ENCODE data around the gene KLHL29. TPM values are rescaled to one million over a fixed set of nuclear protein-coding genes. Genes with fewer than 3 reads are reported as not detected.

Gene KLHL29
- total RNA-seq, 1 donor from 2014 or later: 3.8 TPM

DNA sequence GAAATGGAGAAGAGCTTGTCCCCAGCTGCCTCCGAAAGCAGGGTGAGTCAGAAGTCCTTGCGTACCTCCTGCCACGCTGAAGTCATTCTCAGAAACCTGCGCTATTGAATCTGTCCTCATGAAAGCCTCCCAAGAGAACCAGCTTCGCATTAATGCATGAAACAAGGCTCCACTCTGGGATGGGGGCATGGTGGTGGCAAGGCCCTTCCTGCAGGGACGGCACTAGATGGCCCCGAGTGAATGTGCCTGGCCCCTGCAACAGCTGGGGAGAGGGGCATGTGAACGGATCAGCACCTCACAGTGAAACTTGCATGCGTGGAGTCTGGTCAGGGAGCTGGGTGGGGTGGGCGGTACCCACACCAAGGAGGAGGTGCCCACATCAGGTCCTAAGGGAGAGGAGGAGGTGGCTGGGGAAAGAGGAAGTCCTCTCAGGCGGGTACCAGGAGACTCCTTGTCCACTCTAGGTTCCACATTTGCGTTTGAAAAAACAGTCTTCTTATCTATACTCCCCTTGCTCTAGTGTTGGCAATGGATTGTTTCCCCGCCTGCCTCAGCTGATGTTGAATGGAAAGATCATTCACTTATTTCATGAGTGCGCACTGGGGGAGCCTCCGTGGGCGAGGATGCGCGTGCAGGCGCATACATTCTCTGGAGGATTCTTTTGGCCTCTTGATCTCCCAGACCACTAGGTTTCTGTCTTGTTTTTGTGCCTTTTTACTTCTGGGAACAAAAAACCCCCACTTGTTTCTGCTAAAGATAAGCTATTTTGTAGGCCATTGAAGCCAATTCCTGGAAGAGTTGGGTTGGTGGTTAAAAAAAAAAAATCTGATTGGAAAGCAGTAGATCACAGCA, 104.7 kb downstream of the KLHL29 start:
- peak; percentile 79 for DNase-seq
- intact Hi-C loops (cut with micrococcal nuclease): loop anchor here (1.0 to 5.0 kb wide), 4 partner anchors 8 to 109 kb away; no protein-coding TSS in a partner anchor
- peaks cover 6% of the 10 kb centered on the region for H3K27me3 Mint-ChIP-seq
- no peaks in the 10 kb centered on the region for H3K36me3 Mint-ChIP-seq (ENCODE audit: low read depth)
- no peaks in the 10 kb centered on the region for H3K9me3 Mint-ChIP-seq
- peak overlapping the region; percentile 73 for H3K4me3 Mint-ChIP-seq
- H3K4me1 Mint-ChIP-seq: peaks cover 56% of the 10 kb centered on the region
- peak overlapping the region; percentile 81 for H3K27ac Mint-ChIP-seq

DNA sequence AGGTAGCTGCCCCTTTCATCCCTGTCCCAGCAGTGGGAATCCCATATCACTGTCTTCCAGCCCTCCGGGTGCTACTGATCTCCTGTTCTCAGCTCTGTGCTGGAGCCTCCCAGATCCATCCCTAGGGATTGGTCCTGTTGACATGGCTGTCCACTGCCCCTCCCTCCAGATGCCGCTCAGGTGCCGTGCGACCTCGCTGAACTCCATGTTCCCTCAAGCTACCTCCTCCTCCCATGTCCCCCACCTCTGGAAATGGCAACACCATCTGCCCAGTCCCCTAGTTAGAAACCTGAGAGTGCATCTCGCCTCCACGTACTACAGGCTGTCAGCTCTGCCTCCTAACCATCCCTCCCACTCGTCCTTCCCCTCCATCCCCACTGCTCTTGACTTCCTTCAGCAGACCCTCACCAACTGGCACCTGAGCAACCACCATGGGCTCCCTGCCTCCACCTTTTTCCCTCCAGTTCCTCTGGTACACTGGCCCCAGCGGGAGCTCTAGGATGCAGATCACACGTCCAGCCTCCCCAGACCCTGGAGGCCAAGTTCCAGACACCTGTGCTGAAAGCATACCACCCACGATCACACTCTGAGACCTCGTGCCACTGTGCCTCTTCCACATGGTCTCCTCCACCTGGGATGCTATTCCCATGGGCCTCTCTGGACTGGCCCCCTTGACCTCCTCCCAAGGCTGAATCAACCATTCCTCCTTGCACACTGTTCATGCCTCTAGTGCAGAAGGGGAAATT, 106.8 kb downstream of the KLHL29 start:
- Mint-ChIP-seq H3K4me3 (no peak overlapping the region), H3K27ac (no peak overlapping the region), H3K27me3 (peaks cover 3% of the 10 kb centered on the region), H3K36me3 (ENCODE audit: low read depth) (peaks cover 2% of the 10 kb centered on the region), H3K4me1 (peaks cover 65% of the 10 kb centered on the region), H3K9me3 (no peaks in the 10 kb centered on the region)
- intact Hi-C loops (cut with micrococcal nuclease): no loop called here
- no peak for DNase-seq

DNA sequence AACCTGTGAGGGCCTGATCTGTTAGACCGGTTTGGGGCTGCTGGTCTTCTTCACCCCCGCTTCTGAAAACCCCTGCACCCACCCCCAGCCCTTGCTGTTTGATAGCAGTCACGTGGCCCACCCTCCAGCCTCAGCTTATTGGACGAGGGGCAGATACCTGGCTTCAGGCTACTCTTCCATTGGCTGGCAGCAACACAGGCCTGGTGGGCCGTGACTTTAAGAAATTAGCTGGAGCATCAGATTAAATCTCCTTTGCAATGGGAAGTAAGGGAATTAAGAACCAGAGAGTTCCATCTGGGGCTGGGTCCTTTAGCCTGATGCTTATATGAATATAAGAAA, 107.3 kb downstream of the KLHL29 start:
- Mint-ChIP-seq H3K27ac (peak overlapping the region; percentile 26), H3K27me3 (peaks cover 5% of the 10 kb centered on the region), H3K4me3 (no peak overlapping the region), H3K36me3 (ENCODE audit: low read depth) (peaks cover 2% of the 10 kb centered on the region), H3K9me3 (no peaks in the 10 kb centered on the region), H3K4me1 (peaks cover 66% of the 10 kb centered on the region)
- intact Hi-C loops (cut with micrococcal nuclease): no loop called here
- no peak for DNase-seq

- H3K27ac Mint-ChIP-seq: peak overlapping the region; percentile 26
- no peaks in the 10 kb centered on the region for H3K9me3 Mint-ChIP-seq
These were observed 107.9 kb downstream of the KLHL29 start for GRCh38 chr2:23492921-23493320.

DNA sequence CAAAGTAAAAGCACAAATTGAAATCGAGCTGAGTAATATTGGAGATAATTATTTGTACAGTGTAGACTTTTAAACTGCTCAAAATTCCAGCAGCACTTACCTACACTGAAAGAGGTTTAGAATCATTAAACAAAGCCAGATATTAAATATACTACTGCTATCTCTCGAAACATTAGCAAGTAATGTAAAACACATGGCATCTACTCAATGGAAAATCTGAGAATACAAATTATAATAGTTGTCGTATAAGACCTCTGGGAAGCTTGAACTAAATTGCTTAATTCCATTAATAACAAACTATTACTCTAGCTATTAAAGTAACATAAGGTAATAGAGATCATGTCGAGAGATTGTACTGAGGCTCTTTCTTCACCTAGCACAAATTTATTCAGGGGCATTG, 108.9 kb downstream of the KLHL29 start:
- intact Hi-C loops (cut with micrococcal nuclease): no loop called here
- Mint-ChIP-seq H3K27me3 (peaks cover 7% of the 10 kb centered on the region), H3K27ac (no peak overlapping the region), H3K4me1 (peaks cover 58% of the 10 kb centered on the region), H3K9me3 (no peaks in the 10 kb centered on the region), H3K4me3 (no peak overlapping the region), H3K36me3 (ENCODE audit: low read depth) (peaks cover 2% of the 10 kb centered on the region)
- DNase-seq: no peak

More at GRCh38 chr2:23492921-23493320, 107.9 kb downstream of the KLHL29 start:
- H3K36me3 Mint-ChIP-seq (ENCODE audit: low read depth): peaks cover 2% of the 10 kb centered on the region
- peaks cover 66% of the 10 kb centered on the region for H3K4me1 Mint-ChIP-seq
- intact Hi-C loops (cut with micrococcal nuclease): no loop called here
- H3K4me3 Mint-ChIP-seq: no peak overlapping the region
- peaks cover 7% of the 10 kb centered on the region for H3K27me3 Mint-ChIP-seq
- no peak for DNase-seq

DNA sequence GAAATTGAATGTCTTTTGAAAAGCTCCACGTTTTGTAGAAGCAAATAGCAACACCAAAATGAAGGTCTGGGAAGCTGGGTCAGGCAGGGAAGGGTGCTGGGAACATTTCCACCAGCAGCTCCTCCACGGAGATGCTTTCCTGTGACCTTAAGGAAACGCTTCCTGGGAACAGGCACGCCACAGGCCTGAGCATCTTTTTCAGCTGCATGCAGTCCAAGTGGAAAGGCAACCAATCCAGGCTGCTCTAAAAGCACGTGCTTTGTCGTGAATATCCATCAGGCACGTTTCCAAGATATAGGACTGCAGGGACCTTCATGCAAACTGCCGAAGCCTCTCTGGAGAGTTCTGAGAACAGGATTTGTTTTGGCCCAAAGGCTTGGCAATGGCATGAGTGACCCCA, 109.3 kb downstream of the KLHL29 start:
- DNase-seq: no peak
- Mint-ChIP-seq H3K9me3 (no peaks in the 10 kb centered on the region), H3K4me1 (peaks cover 58% of the 10 kb centered on the region), H3K4me3 (no peak overlapping the region), H3K36me3 (ENCODE audit: low read depth) (peaks cover 2% of the 10 kb centered on the region), H3K27ac (no peak overlapping the region), H3K27me3 (peaks cover 8% of the 10 kb centered on the region)
- intact Hi-C loops (cut with micrococcal nuclease): no loop called here

- H3K4me3 Mint-ChIP-seq: no peak overlapping the region
- H3K27ac Mint-ChIP-seq: no peak overlapping the region
- no peaks in the 10 kb centered on the region for H3K9me3 Mint-ChIP-seq
- DNase-seq: no peak
- peaks cover 46% of the 10 kb centered on the region for H3K4me1 Mint-ChIP-seq
- peaks cover 15% of the 10 kb centered on the region for H3K27me3 Mint-ChIP-seq
- peaks cover 2% of the 10 kb centered on the region for H3K36me3 Mint-ChIP-seq (ENCODE audit: low read depth)
- intact Hi-C loops (cut with micrococcal nuclease): loop anchor here (2.0 kb wide), 1 partner anchor 37 kb away; no protein-coding TSS in a partner anchor
These were observed 110.7 kb downstream of the KLHL29 start for GRCh38 chr2:23495661-23496114.

DNA sequence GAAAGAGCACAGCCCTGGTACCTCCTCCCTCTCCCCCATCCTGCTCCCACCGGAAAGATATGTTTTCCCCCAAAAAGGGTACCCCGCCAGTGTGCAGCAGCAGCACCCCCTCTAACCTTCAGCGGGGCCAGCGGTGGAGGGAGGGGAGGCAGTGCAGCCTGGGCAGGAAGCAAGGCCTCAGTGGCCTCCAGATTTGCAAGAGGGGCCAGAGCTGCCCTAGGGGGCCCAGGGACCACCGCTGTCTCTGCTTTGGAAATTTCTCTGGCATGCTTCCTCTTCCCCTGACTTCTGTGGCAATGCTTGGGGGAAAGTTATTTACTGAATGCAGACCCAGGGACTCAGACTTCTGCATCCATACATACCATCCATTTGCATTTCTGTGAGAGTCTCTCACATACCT, 111.5 kb downstream of the KLHL29 start:
- no peak for DNase-seq
- H3K4me1 Mint-ChIP-seq: peaks cover 40% of the 10 kb centered on the region
- peaks cover 2% of the 10 kb centered on the region for H3K36me3 Mint-ChIP-seq (ENCODE audit: low read depth)
- peaks cover 15% of the 10 kb centered on the region for H3K27me3 Mint-ChIP-seq
- H3K27ac Mint-ChIP-seq: peak overlapping the region; percentile 17
- peak overlapping the region; percentile 61 for H3K4me3 Mint-ChIP-seq
- intact Hi-C loops (cut with micrococcal nuclease): loop anchor here (2.0 kb wide), 1 partner anchor 36 kb away; no protein-coding TSS in a partner anchor
- H3K9me3 Mint-ChIP-seq: no peaks in the 10 kb centered on the region

DNA sequence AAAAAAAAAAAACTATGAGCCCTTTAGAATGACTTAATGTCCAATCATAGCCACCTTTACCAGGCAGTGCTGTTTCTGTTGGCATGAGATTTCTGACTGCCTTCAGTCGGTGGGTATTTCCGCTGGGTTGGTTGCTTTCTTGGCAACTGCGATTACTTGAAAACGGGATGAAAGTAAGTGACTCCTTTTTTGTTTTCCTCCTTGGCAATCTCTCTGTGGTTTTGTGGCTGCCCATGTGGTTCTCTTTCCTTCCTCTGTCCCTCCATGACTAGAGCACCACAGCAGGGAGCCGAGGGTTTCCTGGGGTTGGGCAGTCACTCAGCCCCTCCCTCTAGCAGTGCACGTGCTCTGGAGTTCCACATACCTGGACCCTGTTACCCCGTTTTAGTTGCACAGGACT, 112.1 kb downstream of the KLHL29 start:
- Mint-ChIP-seq H3K27ac (peak overlapping the region; percentile 74), H3K36me3 (ENCODE audit: low read depth) (peaks cover 2% of the 10 kb centered on the region), H3K4me3 (peak overlapping the region; percentile 61), H3K27me3 (peaks cover 15% of the 10 kb centered on the region), H3K4me1 (peaks cover 34% of the 10 kb centered on the region), H3K9me3 (no peaks in the 10 kb centered on the region)
- DNase-seq: peak; percentile 82
- intact Hi-C loops (cut with micrococcal nuclease): loop anchor here (1.0 to 2.0 kb wide), 2 partner anchors 8 to 36 kb away; no protein-coding TSS in a partner anchor

DNA sequence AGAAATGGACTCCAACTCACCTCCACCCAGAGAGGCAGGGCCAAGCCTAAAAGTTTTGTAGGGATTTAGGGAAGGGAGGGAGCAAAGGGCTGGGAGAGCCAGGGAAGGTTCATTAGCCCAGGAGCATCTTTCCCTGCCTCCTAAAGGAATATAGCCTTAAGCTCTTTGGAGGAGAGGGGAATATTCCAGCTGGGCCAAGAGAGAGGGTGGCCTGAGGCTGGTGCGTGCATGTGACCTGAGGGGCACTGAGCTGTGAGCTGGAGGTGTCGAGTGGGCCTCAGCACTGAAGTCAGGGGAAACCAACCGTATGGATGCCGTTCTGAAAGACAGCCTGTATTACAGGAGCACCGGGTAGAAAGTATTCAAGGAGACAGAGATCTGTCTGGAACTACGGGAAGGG, 112.6 kb downstream of the KLHL29 start:
- H3K4me1 Mint-ChIP-seq: peaks cover 29% of the 10 kb centered on the region
- H3K4me3 Mint-ChIP-seq: peak overlapping the region; percentile 61

GRCh38 chr2:23498943-23499342, 114.0 kb downstream of the KLHL29 start:
- no peak overlapping the region for H3K4me3 Mint-ChIP-seq
- peaks cover 15% of the 10 kb centered on the region for H3K27me3 Mint-ChIP-seq
- intact Hi-C loops (cut with micrococcal nuclease): no loop called here
- H3K4me1 Mint-ChIP-seq: peaks cover 27% of the 10 kb centered on the region
- H3K27ac Mint-ChIP-seq: no peak overlapping the region
- DNase-seq: no peak
- no peaks in the 10 kb centered on the region for H3K9me3 Mint-ChIP-seq
- peaks cover 2% of the 10 kb centered on the region for H3K36me3 Mint-ChIP-seq (ENCODE audit: low read depth)

More for the DNA sequence above, 112.6 kb downstream of the KLHL29 start:
- no peak for DNase-seq
- H3K9me3 Mint-ChIP-seq: no peaks in the 10 kb centered on the region
- H3K36me3 Mint-ChIP-seq (ENCODE audit: low read depth): peaks cover 2% of the 10 kb centered on the region
- intact Hi-C loops (cut with micrococcal nuclease): loop anchor here (1.0 to 2.0 kb wide), 2 partner anchors 8 to 35 kb away; no protein-coding TSS in a partner anchor
- H3K27ac Mint-ChIP-seq: no peak overlapping the region
- peaks cover 15% of the 10 kb centered on the region for H3K27me3 Mint-ChIP-seq

DNA sequence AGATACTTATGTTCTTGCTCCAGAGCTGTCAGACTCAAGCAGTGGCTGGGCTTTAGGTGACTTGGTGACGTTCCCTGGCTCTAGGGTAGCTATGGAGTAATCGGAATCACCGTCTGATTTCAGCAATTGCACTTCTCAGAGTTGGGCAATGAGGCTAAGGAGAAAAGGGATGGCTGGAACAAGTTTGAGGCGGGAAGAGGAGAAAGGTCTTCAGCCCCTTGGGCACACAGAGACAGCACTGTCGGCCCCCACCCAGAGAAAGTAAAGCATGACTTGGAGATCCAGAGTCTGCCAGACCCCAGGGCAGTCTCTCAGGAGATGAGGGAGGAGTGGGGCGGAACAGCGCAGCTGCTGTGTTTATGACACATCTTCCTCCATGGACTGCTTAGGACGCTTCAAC, 114.5 kb downstream of the KLHL29 start:
- Mint-ChIP-seq H3K27me3 (peaks cover 15% of the 10 kb centered on the region), H3K36me3 (ENCODE audit: low read depth) (peaks cover 2% of the 10 kb centered on the region), H3K4me3 (no peak overlapping the region), H3K9me3 (no peaks in the 10 kb centered on the region), H3K4me1 (peaks cover 27% of the 10 kb centered on the region), H3K27ac (no peak overlapping the region)
- DNase-seq: no peak
- intact Hi-C loops (cut with micrococcal nuclease): no loop called here

- Mint-ChIP-seq H3K27ac (no peak overlapping the region), H3K36me3 (ENCODE audit: low read depth) (peaks cover under 1% of the 10 kb centered on the region), H3K4me3 (no peak overlapping the region), H3K27me3 (peaks cover 12% of the 10 kb centered on the region), H3K4me1 (peaks cover 25% of the 10 kb centered on the region), H3K9me3 (no peaks in the 10 kb centered on the region)
- intact Hi-C loops (cut with micrococcal nuclease): no loop called here
- DNase-seq: no peak
These were observed 115.9 kb downstream of the KLHL29 start for GRCh38 chr2:23500836-23501235.

DNA sequence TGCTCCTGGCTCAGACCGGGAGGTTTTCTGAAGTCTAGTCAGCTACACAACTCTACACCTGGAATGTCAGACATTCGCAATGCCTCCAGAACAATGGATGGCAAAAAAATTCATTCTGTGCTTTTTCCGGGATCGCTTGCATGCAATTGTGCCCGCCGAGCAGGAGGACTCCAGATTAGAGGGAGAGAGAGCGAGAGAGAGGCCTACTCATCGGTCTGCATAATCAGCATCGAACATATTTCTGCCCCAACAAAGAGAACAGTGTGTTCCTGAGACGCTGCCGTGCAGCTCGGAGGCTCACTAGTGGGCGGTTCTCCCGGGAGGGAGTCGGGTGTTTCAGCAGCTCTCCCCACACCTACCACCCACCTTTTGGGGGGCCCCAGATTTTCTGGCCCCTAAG, 117.1 kb downstream of the KLHL29 start:
- no peak overlapping the region for H3K4me3 Mint-ChIP-seq
- H3K36me3 Mint-ChIP-seq (ENCODE audit: low read depth): no peaks in the 10 kb centered on the region
- no peak overlapping the region for H3K27ac Mint-ChIP-seq
- peaks cover 20% of the 10 kb centered on the region for H3K4me1 Mint-ChIP-seq
- intact Hi-C loops (cut with micrococcal nuclease): no loop called here
- H3K9me3 Mint-ChIP-seq: no peaks in the 10 kb centered on the region
- peaks cover 11% of the 10 kb centered on the region for H3K27me3 Mint-ChIP-seq
- no peak for DNase-seq

Data from activated CD4-positive, alpha-beta T cell treated with anti-CD3 and anti-CD28 coated beads, Interleukin-2, amount 10 ng/mL, durations not matched to agents 24 days and 14 days (primary cell).